Calu3 (cell line): ENCODE data around the gene NBAS. TPM values are rescaled to one million over a fixed set of nuclear protein-coding genes. Genes with fewer than 3 reads are reported as not detected.
A peak's percentile ranks its signal among the peaks of the same experiment; 100 is the strongest.

ENCODE experiments used
- BruUV-seq: library from RNA; stranded (reverse); fragments of 400-500 nt; replicated peaks from 2 replicates; lab custom pipeline; 2021; lab: Mats Ljungman, UMichigan
- CTCF ChIA-PET: fragments of 300-600 bp; sonication (Branson Sonifier 250); formaldehyde crosslinking; loops from one replicate; lab custom pipeline; 2022; ENCODE audit warnings: antibody characterized with exemption; lab: Charles Lee
- DNase-seq: peaks from one replicate; pipeline ENCODE4 v3.0.0; 2022
- H3K27ac Mint-ChIP-seq: one replicate; pipeline ENCODE4 v1.8.0; 2022; ENCODE audit warnings: mixed read lengths; ENCODE audit not compliant: unreplicated experiment
- H3K27me3 Mint-ChIP-seq: one replicate; pipeline ENCODE4 v1.8.0; 2022; ENCODE audit warnings: mixed read lengths; ENCODE audit not compliant: unreplicated experiment
- H3K36me3 Mint-ChIP-seq: one replicate; pipeline ENCODE4 v1.8.0; 2022; ENCODE audit warnings: mild to moderate bottlenecking, moderate library complexity, mixed read lengths; ENCODE audit not compliant: insufficient read depth, unreplicated experiment
- H3K4me1 Mint-ChIP-seq: one replicate; pipeline ENCODE4 v1.8.0; 2022; ENCODE audit warnings: mild to moderate bottlenecking, low read depth, mixed read lengths; ENCODE audit not compliant: unreplicated experiment
- H3K4me3 Mint-ChIP-seq: one replicate; pipeline ENCODE4 v1.8.0; 2022; ENCODE audit warnings: mild to moderate bottlenecking, low read depth, moderate library complexity, mixed read lengths; ENCODE audit not compliant: unreplicated experiment
- H3K9me3 Mint-ChIP-seq: one replicate; pipeline ENCODE4 v1.8.0; 2022; ENCODE audit warnings: low read depth, mixed read lengths; ENCODE audit not compliant: unreplicated experiment
- intact Hi-C: fragments of 100-400 bp; cut with micrococcal nuclease; formaldehyde crosslinking; loops from one replicate; pipeline ENCODE4 v1.10.0; 2022; ENCODE audit not compliant: unreplicated experiment
- total RNA-seq: library from RNA; stranded (reverse); gene quantifications from 2 replicates; pipeline ENCODE4 v1.2.3, GENCODE V29; 2022
- TF ChIP-seq, protein P1 (sequence below): fragments of 200-600 bp; IDR thresholded peaks from one replicate; pipeline ENCODE4 v1.8.0; 2022; ENCODE audit warnings: antibody characterized with exemption; ENCODE audit not compliant: unreplicated experiment

The NBAS gene
- total RNA-seq, 1 experiment from 2014 or later = 30.4 TPM

DNA sequence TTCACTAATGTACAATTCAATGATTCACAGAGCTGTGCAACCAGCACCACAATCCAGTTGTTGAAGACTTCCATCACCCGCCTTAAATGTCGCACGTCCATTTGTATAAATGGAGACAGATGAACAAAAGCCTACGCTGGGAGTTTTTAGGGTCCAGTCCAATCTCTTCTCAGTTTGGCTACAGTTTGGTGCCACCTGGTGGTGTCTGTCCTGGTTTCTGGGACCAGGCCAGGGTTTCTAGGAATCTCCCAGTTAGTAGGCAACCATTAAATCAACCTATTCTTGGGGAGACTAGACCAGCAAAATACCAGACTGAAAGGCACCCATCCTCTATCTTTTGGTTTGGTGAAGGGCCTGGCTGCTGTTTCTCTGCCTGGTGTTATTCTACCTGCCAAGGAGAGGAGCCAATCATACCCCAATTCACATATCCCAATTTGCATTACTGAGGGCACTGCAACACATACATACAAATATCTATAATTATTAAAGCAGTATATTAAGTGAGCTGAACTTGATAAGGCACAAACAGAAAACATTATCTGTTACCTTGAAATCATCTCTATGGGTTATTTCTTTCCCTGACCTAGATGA, 27.3 kb upstream of the NBAS start:
- DNase-seq = peak; percentile 75

DNA sequence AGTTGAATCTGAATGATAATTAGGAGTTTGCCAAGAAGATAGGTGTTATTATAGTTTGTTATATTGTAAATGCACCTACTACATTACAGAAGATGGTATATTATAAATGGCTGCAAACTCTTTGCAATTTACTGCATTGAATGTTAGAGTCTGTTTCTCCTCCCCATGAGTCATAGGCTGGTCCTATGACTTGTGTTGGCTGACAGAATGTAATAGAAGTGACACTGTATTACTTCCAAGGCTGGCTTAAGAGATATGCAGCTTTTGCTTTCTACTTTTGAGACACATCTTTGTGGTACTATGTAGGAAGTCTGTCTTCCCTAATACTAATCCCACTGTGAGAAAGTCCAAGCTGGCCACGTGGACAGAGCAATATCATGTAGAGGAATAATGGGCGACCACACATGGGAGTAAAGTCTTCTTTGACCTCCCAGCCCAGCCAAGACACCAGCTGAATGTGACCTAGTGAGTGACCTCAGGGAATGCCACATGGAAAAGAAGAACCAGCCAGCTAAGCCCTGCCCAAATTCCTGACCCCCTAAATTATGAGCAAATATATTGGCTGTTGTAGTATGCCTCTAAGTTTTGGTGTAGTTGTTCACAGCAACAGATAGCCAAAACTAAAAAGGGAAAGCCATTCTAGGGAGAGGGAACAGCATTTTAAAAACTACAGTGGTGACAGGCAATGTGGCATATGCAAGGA, 23.8 kb upstream of the NBAS start:
- H3K4me3 Mint-ChIP-seq = no peak overlapping the region
- H3K27ac Mint-ChIP-seq = no peak overlapping the region
- no TSS peak for BruUV-seq
- TF ChIP-seq, protein P1, sequence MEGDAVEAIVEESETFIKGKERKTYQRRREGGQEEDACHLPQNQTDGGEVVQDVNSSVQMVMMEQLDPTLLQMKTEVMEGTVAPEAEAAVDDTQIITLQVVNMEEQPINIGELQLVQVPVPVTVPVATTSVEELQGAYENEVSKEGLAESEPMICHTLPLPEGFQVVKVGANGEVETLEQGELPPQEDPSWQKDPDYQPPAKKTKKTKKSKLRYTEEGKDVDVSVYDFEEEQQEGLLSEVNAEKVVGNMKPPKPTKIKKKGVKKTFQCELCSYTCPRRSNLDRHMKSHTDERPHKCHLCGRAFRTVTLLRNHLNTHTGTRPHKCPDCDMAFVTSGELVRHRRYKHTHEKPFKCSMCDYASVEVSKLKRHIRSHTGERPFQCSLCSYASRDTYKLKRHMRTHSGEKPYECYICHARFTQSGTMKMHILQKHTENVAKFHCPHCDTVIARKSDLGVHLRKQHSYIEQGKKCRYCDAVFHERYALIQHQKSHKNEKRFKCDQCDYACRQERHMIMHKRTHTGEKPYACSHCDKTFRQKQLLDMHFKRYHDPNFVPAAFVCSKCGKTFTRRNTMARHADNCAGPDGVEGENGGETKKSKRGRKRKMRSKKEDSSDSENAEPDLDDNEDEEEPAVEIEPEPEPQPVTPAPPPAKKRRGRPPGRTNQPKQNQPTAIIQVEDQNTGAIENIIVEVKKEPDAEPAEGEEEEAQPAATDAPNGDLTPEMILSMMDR = no peak
- intact Hi-C loops = loop anchor here (5.0 kb wide), 1 partner anchor 1158 kb away; no protein-coding TSS in a partner anchor
- DNase-seq = no peak
- H3K9me3 Mint-ChIP-seq = no peaks in the 10 kb centered on the region
- CTCF ChIA-PET = no interaction called here
- no peaks in the 10 kb centered on the region for H3K27me3 Mint-ChIP-seq
- no peaks in the 10 kb centered on the region for H3K36me3 Mint-ChIP-seq
- H3K4me1 Mint-ChIP-seq = no peaks in the 10 kb centered on the region

More for the DNA sequence above, 27.3 kb upstream of the NBAS start:
- no peak overlapping the region for H3K4me3 Mint-ChIP-seq
- H3K36me3 Mint-ChIP-seq = peaks cover 21% of the 10 kb centered on the region
- CTCF ChIA-PET = no interaction called here
- no TSS peak for BruUV-seq
- intact Hi-C loops = loop anchor here (5.0 kb wide), 1 partner anchor 1161 kb away; no protein-coding TSS in a partner anchor
- no peaks in the 10 kb centered on the region for H3K27me3 Mint-ChIP-seq
- TF ChIP-seq, protein P1 = peak; percentile 64
- peaks cover 6% of the 10 kb centered on the region for H3K4me1 Mint-ChIP-seq
- H3K9me3 Mint-ChIP-seq = no peaks in the 10 kb centered on the region
- H3K27ac Mint-ChIP-seq = no peak overlapping the region

DNA sequence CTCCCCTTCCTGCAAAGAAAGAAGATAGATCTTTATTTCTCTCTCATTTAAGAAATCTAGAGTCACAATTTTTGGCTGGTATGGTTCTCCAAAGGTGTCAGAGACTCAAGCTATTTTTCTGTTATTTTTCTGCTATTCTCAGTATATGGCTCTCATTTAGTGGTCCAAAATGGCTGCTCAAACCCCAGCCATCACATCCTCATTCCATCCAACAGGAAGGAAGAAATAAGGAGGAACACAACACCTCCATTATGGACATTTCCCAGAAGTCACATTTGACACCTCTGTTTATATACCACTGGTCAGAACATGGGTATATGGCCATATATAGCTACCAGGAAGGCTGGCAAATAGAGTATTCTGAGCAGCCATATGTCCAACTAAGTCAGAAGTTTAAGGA, 23.2 kb upstream of the NBAS start:
- H3K4me3 Mint-ChIP-seq = no peak overlapping the region
- CTCF ChIA-PET = no interaction called here
- H3K36me3 Mint-ChIP-seq = no peaks in the 10 kb centered on the region
- no peaks in the 10 kb centered on the region for H3K9me3 Mint-ChIP-seq
- TF ChIP-seq, protein P1 = no peak
- no peaks in the 10 kb centered on the region for H3K4me1 Mint-ChIP-seq
- no peaks in the 10 kb centered on the region for H3K27me3 Mint-ChIP-seq
- intact Hi-C loops = no loop called here
- H3K27ac Mint-ChIP-seq = no peak overlapping the region
- BruUV-seq = no TSS peak
- no peak for DNase-seq

DNA sequence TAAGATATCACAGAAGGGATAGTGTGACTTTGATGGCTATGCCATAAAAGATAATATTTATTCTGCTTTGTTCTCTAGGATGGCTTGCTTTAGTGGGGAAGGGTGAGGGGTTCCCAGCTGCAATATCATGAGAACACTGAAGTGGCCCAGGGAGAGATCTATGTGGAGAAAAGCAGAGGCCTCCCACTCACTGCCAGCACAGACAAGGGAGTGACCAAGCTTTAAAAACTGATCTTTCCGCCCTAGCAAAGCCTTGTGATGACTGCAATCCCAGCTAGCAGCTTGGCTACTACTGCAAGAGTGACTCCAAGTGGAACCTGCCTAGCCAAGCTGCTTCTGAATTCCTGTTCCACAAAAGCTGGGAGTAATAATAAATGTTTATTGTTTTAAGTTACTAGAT, 22.7 kb upstream of the NBAS start:
- intact Hi-C loops = no loop called here
- TF ChIP-seq, protein P1 = no peak
- CTCF ChIA-PET = no interaction called here
- no peaks in the 10 kb centered on the region for H3K4me1 Mint-ChIP-seq
- H3K9me3 Mint-ChIP-seq = no peaks in the 10 kb centered on the region
- peaks cover 2% of the 10 kb centered on the region for H3K36me3 Mint-ChIP-seq
- no peak overlapping the region for H3K27ac Mint-ChIP-seq
- H3K27me3 Mint-ChIP-seq = no peaks in the 10 kb centered on the region
- no TSS peak for BruUV-seq
- DNase-seq = no peak
- H3K4me3 Mint-ChIP-seq = no peak overlapping the region
